Activated naive CD4-positive, alpha-beta T cell treated with anti-CD3 and anti-CD28 coated beads, Interleukin-2, amount 50 U/mL, for 24 hours (primary cell): Measurements from ENCODE around the gene MAP1LC3A.
"Not testable (repeated sequence)": the region's sequence is repeated elsewhere in the genome, so short reads cannot be mapped to it uniquely, and the experiment has no call there.

ENCODE experiments used
- H3K27ac Mint-ChIP-seq: one replicate; pipeline ENCODE4 v1.8.0; 2021; ENCODE audit warnings: mild to moderate bottlenecking, mixed read lengths
- H3K27me3 Mint-ChIP-seq: one replicate; pipeline ENCODE4 v1.8.0; 2021; ENCODE audit warnings: mixed read lengths
- H3K36me3 Mint-ChIP-seq: one replicate; pipeline ENCODE4 v1.8.0; 2021; ENCODE audit warnings: mixed read lengths
- H3K4me1 Mint-ChIP-seq: one replicate; pipeline ENCODE4 v1.8.0; 2021; ENCODE audit warnings: mixed read lengths
- H3K4me3 Mint-ChIP-seq: one replicate; pipeline ENCODE4 v1.8.0; 2021; ENCODE audit warnings: mild to moderate bottlenecking, mixed read lengths
- H3K9me3 Mint-ChIP-seq: one replicate; pipeline ENCODE4 v1.8.0; 2021; ENCODE audit warnings: mixed read lengths

MAP1LC3A gene

GRCh38 chr20:34558320-34559218 is at the start of gene MAP1LC3A:
Gene MAP1LC3A (plus strand): TSS chr20:34558718. CDS start chr20:34558869, 151 bp downstream.
- Mint-ChIP-seq H3K27ac (peak within 1 kb of the TSS; percentile 91), H3K27me3 (no peaks in the 10 kb centered on the region), H3K4me3 (peak within 1 kb of the TSS; percentile 91), H3K9me3 (no peaks in the 10 kb centered on the region), H3K36me3 (no peaks in the 10 kb centered on the region), H3K4me1 (peaks cover 19% of the 10 kb centered on the region)

GRCh38 chr20:34510575-34510974 is 47.9 kb upstream of the MAP1LC3A start:
- H3K27ac Mint-ChIP-seq = no peak overlapping the region
- H3K4me1 Mint-ChIP-seq = peaks cover 22% of the 10 kb centered on the region
- peaks cover 3% of the 10 kb centered on the region for H3K36me3 Mint-ChIP-seq
- no peak overlapping the region for H3K4me3 Mint-ChIP-seq
- no peaks in the 10 kb centered on the region for H3K9me3 Mint-ChIP-seq
- no peaks in the 10 kb centered on the region for H3K27me3 Mint-ChIP-seq

GRCh38 chr20:34511891-34512265 is 46.6 kb upstream of the MAP1LC3A start:
- Mint-ChIP-seq H3K4me3 (no peak overlapping the region), H3K27me3 (no peaks in the 10 kb centered on the region), H3K4me1 (peaks cover 26% of the 10 kb centered on the region), H3K27ac (no peak overlapping the region), H3K9me3 (no peaks in the 10 kb centered on the region), H3K36me3 (peaks cover 3% of the 10 kb centered on the region)

- Mint-ChIP-seq H3K36me3 (peaks cover 3% of the 10 kb centered on the region), H3K27ac (no peak overlapping the region), H3K9me3 (no peaks in the 10 kb centered on the region), H3K27me3 (no peaks in the 10 kb centered on the region), H3K4me3 (no peak overlapping the region), H3K4me1 (peaks cover 26% of the 10 kb centered on the region)
Measured at GRCh38 chr20:34512266-34512954, 46.1 kb upstream of the MAP1LC3A start.

GRCh38 chr20:34512955-34513419 is 45.5 kb upstream of the MAP1LC3A start:
- no peaks in the 10 kb centered on the region for H3K9me3 Mint-ChIP-seq
- H3K36me3 Mint-ChIP-seq = peaks cover 1% of the 10 kb centered on the region
- peak overlapping the region; percentile 17 for H3K27ac Mint-ChIP-seq
- no peaks in the 10 kb centered on the region for H3K27me3 Mint-ChIP-seq
- H3K4me1 Mint-ChIP-seq = peaks cover 31% of the 10 kb centered on the region
- H3K4me3 Mint-ChIP-seq = peak overlapping the region; percentile 4

- not testable (repeated sequence) for H3K9me3 Mint-ChIP-seq, H3K4me3 Mint-ChIP-seq, H3K27ac Mint-ChIP-seq, H3K27me3 Mint-ChIP-seq, H3K36me3 Mint-ChIP-seq
- peaks cover 41% of the 10 kb centered on the region for H3K4me1 Mint-ChIP-seq
Measured at GRCh38 chr20:34514034-34514433, 44.5 kb upstream of the MAP1LC3A start.

- peak overlapping the region; percentile 98 for H3K4me3 Mint-ChIP-seq
- H3K27me3 Mint-ChIP-seq = no peaks in the 10 kb centered on the region
- peak overlapping the region; percentile 99 for H3K27ac Mint-ChIP-seq
- H3K9me3 Mint-ChIP-seq = no peaks in the 10 kb centered on the region
- peaks cover 47% of the 10 kb centered on the region for H3K4me1 Mint-ChIP-seq
- peaks cover under 1% of the 10 kb centered on the region for H3K36me3 Mint-ChIP-seq
Measured at GRCh38 chr20:34514897-34515483, 43.5 kb upstream of the MAP1LC3A start.

- peak overlapping the region; percentile 99 for H3K27ac Mint-ChIP-seq
- H3K36me3 Mint-ChIP-seq = peaks cover 2% of the 10 kb centered on the region
- no peaks in the 10 kb centered on the region for H3K27me3 Mint-ChIP-seq
- H3K4me3 Mint-ChIP-seq = peak overlapping the region; percentile 98
- no peaks in the 10 kb centered on the region for H3K9me3 Mint-ChIP-seq
- peaks cover 50% of the 10 kb centered on the region for H3K4me1 Mint-ChIP-seq
Measured at GRCh38 chr20:34515484-34516246, 42.9 kb upstream of the MAP1LC3A start.

GRCh38 chr20:34516247-34517113 is 42.0 kb upstream of the MAP1LC3A start, which contains the start of gene DYNLRB1:
Gene DYNLRB1 (plus strand): TSS chr20:34516422. CDS start chr20:34516459, 37 bp downstream.
- Mint-ChIP-seq H3K27me3 (no peaks in the 10 kb centered on the region), H3K27ac (peak within 1 kb of the TSS; percentile 99), H3K4me1 (peaks cover 50% of the 10 kb centered on the region), H3K36me3 (peaks cover 2% of the 10 kb centered on the region), H3K4me3 (peak within 1 kb of the TSS; percentile 98), H3K9me3 (no peaks in the 10 kb centered on the region)

- Mint-ChIP-seq H3K36me3 (peaks cover 3% of the 10 kb centered on the region), H3K27ac (peak overlapping the region; percentile 99), H3K4me1 (peaks cover 54% of the 10 kb centered on the region), H3K4me3 (peak overlapping the region; percentile 98), H3K9me3 (no peaks in the 10 kb centered on the region), H3K27me3 (no peaks in the 10 kb centered on the region)
Measured at GRCh38 chr20:34517114-34517505, 41.4 kb upstream of the MAP1LC3A start.

GRCh38 chr20:34518863-34519262 is 39.7 kb upstream of the MAP1LC3A start:
- H3K27me3 Mint-ChIP-seq, H3K27ac Mint-ChIP-seq, H3K36me3 Mint-ChIP-seq, H3K9me3 Mint-ChIP-seq: not testable (repeated sequence)
- H3K4me1 Mint-ChIP-seq = peaks cover 60% of the 10 kb centered on the region
- peak overlapping the region; percentile 75 for H3K4me3 Mint-ChIP-seq

- not testable (repeated sequence) for H3K27ac Mint-ChIP-seq, H3K27me3 Mint-ChIP-seq, H3K36me3 Mint-ChIP-seq
Measured at GRCh38 chr20:34519841-34520240, 38.7 kb upstream of the MAP1LC3A start.

GRCh38 chr20:34522969-34523871 is 35.3 kb upstream of the MAP1LC3A start:
- H3K4me1 Mint-ChIP-seq = peaks cover 50% of the 10 kb centered on the region
- no peak overlapping the region for H3K4me3 Mint-ChIP-seq
- H3K27me3 Mint-ChIP-seq = no peaks in the 10 kb centered on the region
- peaks cover 6% of the 10 kb centered on the region for H3K36me3 Mint-ChIP-seq
- peak overlapping the region; percentile 76 for H3K27ac Mint-ChIP-seq
- no peaks in the 10 kb centered on the region for H3K9me3 Mint-ChIP-seq

More at GRCh38 chr20:34519841-34520240, 38.7 kb upstream of the MAP1LC3A start:
- not testable (repeated sequence) for H3K4me3 Mint-ChIP-seq, H3K9me3 Mint-ChIP-seq
- peaks cover 61% of the 10 kb centered on the region for H3K4me1 Mint-ChIP-seq
